HL-60/S4 (cell line): Measurements from ENCODE around the gene NOSTRIN.
"Not testable (repeated sequence)": the region's sequence is repeated elsewhere in the genome, so short reads cannot be mapped to it uniquely, and the experiment has no call there.

Experiments used
- in situ Hi-C: fragments of 300-500 bp; cut with MboI; formaldehyde crosslinking; loops from 2 replicates; pipeline ENCODE4 v1.14.3; 2022; ENCODE audit warnings: low sequenced_read_pairs

The NOSTRIN gene

GRCh38 chr2:168789776-168790175 is 12.7 kb upstream of the NOSTRIN start:
- in situ Hi-C loops = no loop called here

GRCh38 chr2:168790226-168790902 is 12.1 kb upstream of the NOSTRIN start:
- in situ Hi-C loops = no loop called here

GRCh38 chr2:168791140-168791539 is 11.3 kb upstream of the NOSTRIN start:
- in situ Hi-C loops = not testable (repeated sequence)

GRCh38 chr2:168793596-168793995 is 8.8 kb upstream of the NOSTRIN start:
- in situ Hi-C loops = no loop called here

- in situ Hi-C loops = no loop called here
Observed at GRCh38 chr2:168794968-168795367, 7.5 kb upstream of the NOSTRIN start.

- in situ Hi-C loops = no loop called here
Observed at GRCh38 chr2:168796090-168796577, 6.3 kb upstream of the NOSTRIN start.

GRCh38 chr2:168796583-168797285 is 5.7 kb upstream of the NOSTRIN start:
- in situ Hi-C loops = no loop called here

- in situ Hi-C loops = no loop called here
Observed at GRCh38 chr2:168797286-168797655, 5.2 kb upstream of the NOSTRIN start.

- in situ Hi-C loops = no loop called here
Observed at GRCh38 chr2:168798076-168798887, 4.2 kb upstream of the NOSTRIN start.

GRCh38 chr2:168798888-168799410 is 3.5 kb upstream of the NOSTRIN start:
- in situ Hi-C loops = no loop called here

- in situ Hi-C loops = no loop called here
Observed at GRCh38 chr2:168801471-168801870, 966 bp upstream of the NOSTRIN start.

- in situ Hi-C loops = no loop called here
Observed at GRCh38 chr2:168802859-168803725, 655 bp downstream of the NOSTRIN start.

- in situ Hi-C loops = no loop called here
Observed at GRCh38 chr2:168804214-168804613, 1.8 kb downstream of the NOSTRIN start.

GRCh38 chr2:168805615-168806014 is 3.2 kb downstream of the NOSTRIN start:
- in situ Hi-C loops = no loop called here

GRCh38 chr2:168809537-168809936 is 7.1 kb downstream of the NOSTRIN start:
- in situ Hi-C loops = no loop called here

- in situ Hi-C loops = no loop called here
Observed at GRCh38 chr2:168810235-168810634, 7.8 kb downstream of the NOSTRIN start.

GRCh38 chr2:168811696-168812095 is 9.3 kb downstream of the NOSTRIN start:
- in situ Hi-C loops = no loop called here

- in situ Hi-C loops = no loop called here
Observed at GRCh38 chr2:168814046-168814445, 11.6 kb downstream of the NOSTRIN start.

GRCh38 chr2:168814939-168815907 is 12.8 kb downstream of the NOSTRIN start:
- in situ Hi-C loops = no loop called here
